Fibroblast of lung (primary cell): ENCODE results near the gene DUS1L. TPM values are rescaled to one million over a fixed set of nuclear protein-coding genes. Genes with fewer than 3 reads are reported as not detected.
A peak's percentile ranks its signal among the peaks of the same experiment; 100 is the strongest.

Source experiments
- DNase-seq, 2 donors: peaks; one replicate each; pipeline versions ENCODE4 v3.0.0 to v3.0.0-alpha.2; 2010; ENCODE audit warnings: low read depth in 2 of 2
- H2AFZ ChIP-seq: 2 replicates; pipeline ENCODE4 v1.5.1; 2012; ENCODE audit warnings: low read length, control low read depth, inconsistent platforms
- H3K27ac ChIP-seq: 2 replicates; pipeline ENCODE4 v1.5.1; 2011; ENCODE audit warnings: low read length, control low read depth; ENCODE audit not compliant: insufficient read depth
- H3K27me3 ChIP-seq: 2 replicates; pipeline ENCODE4 v1.5.1; 2011; ENCODE audit warnings: mild to moderate bottlenecking, low read length; ENCODE audit not compliant: control insufficient read depth, insufficient read depth
- H3K36me3 ChIP-seq: 2 replicates; pipeline ENCODE4 v1.5.1; 2011; ENCODE audit warnings: low read length; ENCODE audit not compliant: control insufficient read depth, insufficient read depth
- H3K4me1 ChIP-seq: 2 replicates; pipeline ENCODE4 v1.5.1; 2011; ENCODE audit warnings: low read length; ENCODE audit not compliant: control insufficient read depth, insufficient read depth; ENCODE audit errors: extremely low read depth
- H3K4me2 ChIP-seq: 2 replicates; pipeline ENCODE4 v1.5.1; 2011; ENCODE audit warnings: low read length, control low read depth; ENCODE audit not compliant: insufficient read depth; ENCODE audit errors: extremely low read depth
- H3K4me3 ChIP-seq, 4 experiments: fragments of 200-600 bp in 1 of 4; sonication (generic) in 1 of 4; replicated peaks in 1 of 4; 2 replicates each; pipeline ENCODE4 v1.5.1; 2011 to 2016; ENCODE audit warnings: low read length in 4 of 4, low read depth in 3 of 4, mild to moderate bottlenecking in 3 of 4, control low read depth in 2 of 4, inconsistent platforms in 1 of 4, mixed read lengths in 1 of 4; ENCODE audit not compliant: insufficient read depth in 1 of 4; ENCODE audit errors: control extremely low read depth in 1 of 4
- H3K79me2 ChIP-seq: 2 replicates; pipeline ENCODE4 v1.5.1; 2012; ENCODE audit warnings: mild to moderate bottlenecking, low read length, inconsistent platforms; ENCODE audit not compliant: control insufficient read depth, insufficient read depth
- H3K9ac ChIP-seq: 2 replicates; pipeline ENCODE4 v1.5.1; 2011; ENCODE audit warnings: mild to moderate bottlenecking, low read length, control low read depth; ENCODE audit not compliant: insufficient read depth
- H3K9me3 ChIP-seq: 2 replicates; pipeline ENCODE4 v1.5.1; 2012; ENCODE audit warnings: low read depth, low read length; ENCODE audit not compliant: control insufficient read depth, insufficient read depth
- H4K20me1 ChIP-seq: 2 replicates; pipeline ENCODE4 v1.5.1; 2011; ENCODE audit warnings: low read length; ENCODE audit not compliant: control insufficient read depth, insufficient read depth; ENCODE audit errors: extremely low read depth
- CTCF ChIP-seq, 2 donors: IDR thresholded peaks in 1 of 2; conservative IDR thresholded peaks in 1 of 2; 1 replicate in 1 of 2; 2 replicates in 1 of 2; pipeline ENCODE4 v1.5.1; 2011 to 2012; ENCODE audit warnings: low read length in 2 of 2, control low read depth in 1 of 2, inconsistent platforms in 1 of 2, low read depth in 1 of 2, mild to moderate bottlenecking in 1 of 2
- EZH2 ChIP-seq: IDR thresholded peaks from 2 replicates; pipeline ENCODE4 v1.5.1; 2012; ENCODE audit warnings: low read length, control low read depth, mild to moderate bottlenecking; ENCODE audit errors: missing control alignments
- polyA plus RNA-seq, 2 donors: library from polyadenylated mRNA; depleted of rRNA in 1 of 2; stranded (reverse) in 1 of 2; unstranded in 1 of 2; fragments of >200 nt; gene quantifications; 2 replicates each; pipeline ENCODE4 v1.2.1, GENCODE V29; 2011 to 2012; ENCODE audit warnings: missing spikeins in 1 of 2
- total RNA-seq: library from RNA; depleted of rRNA; stranded (reverse); fragments of >200 nt; gene quantifications from 2 replicates; pipeline ENCODE4 v1.2.1, GENCODE V29; 2014

DUS1L gene
- total and polyA plus RNA-seq, 2 donors (not counting 1 experiment from before 2014, with no cell fraction given) = 24.6 to 41.0 TPM

GRCh38 chr17:82019690-82020571 lies 45.7 kb downstream of the DUS1L start:
- H3K9ac ChIP-seq = no peak overlapping the region
- peaks cover 4% of the 10 kb centered on the region for H3K36me3 ChIP-seq
- peak; percentile 54 to 72 for TF ChIP-seq CTCF (conservative IDR thresholded peaks at IDR 0.05 in 1 of 2, IDR thresholded peaks at IDR 0.05 in 1 of 2; ENCODE audit: low read depth in 1 of 2, low read length in 2 of 2)
- TF ChIP-seq EZH2 = no peak
- H3K27ac ChIP-seq = no peak overlapping the region
- H3K4me3 ChIP-seq = no peak overlapping the region
- H3K27me3 ChIP-seq = no peaks in the 10 kb centered on the region
- DNase-seq = peak; percentile 15 to 26
- peaks cover 7% of the 10 kb centered on the region for H3K79me2 ChIP-seq
- no peak overlapping the region for H3K4me2 ChIP-seq
- H3K9me3 ChIP-seq = no peaks in the 10 kb centered on the region
- no peak overlapping the region for H2AFZ ChIP-seq
- no peaks in the 10 kb centered on the region for H4K20me1 ChIP-seq
- H3K4me1 ChIP-seq = peaks cover 13% of the 10 kb centered on the region

GRCh38 chr17:82018989-82019689 lies 46.5 kb downstream of the DUS1L start:
- DNase-seq = no peak
- no peak for TF ChIP-seq EZH2
- no peak for TF ChIP-seq CTCF (conservative IDR thresholded peaks at IDR 0.05 in 1 of 2, IDR thresholded peaks at IDR 0.05 in 1 of 2; ENCODE audit: low read depth in 1 of 2, low read length in 2 of 2)
- Histone ChIP-seq H3K27me3 (no peaks in the 10 kb centered on the region), H3K36me3 (peaks cover 4% of the 10 kb centered on the region), H3K27ac (no peak overlapping the region), H3K4me3 (no peak overlapping the region), H2AFZ (no peak overlapping the region), H4K20me1 (no peaks in the 10 kb centered on the region), H3K9me3 (no peaks in the 10 kb centered on the region), H3K4me1 (peaks cover 11% of the 10 kb centered on the region), H3K4me2 (no peak overlapping the region), H3K9ac (no peak overlapping the region), H3K79me2 (peaks cover 7% of the 10 kb centered on the region)

- Histone ChIP-seq H3K4me2 (no peak overlapping the region), H4K20me1 (no peaks in the 10 kb centered on the region), H3K9ac (no peak overlapping the region), H3K36me3 (peaks cover 4% of the 10 kb centered on the region), H3K27ac (no peak overlapping the region), H3K9me3 (no peaks in the 10 kb centered on the region), H3K4me3 (no peak overlapping the region), H3K27me3 (no peaks in the 10 kb centered on the region), H3K79me2 (peaks cover 7% of the 10 kb centered on the region), H3K4me1 (peaks cover 7% of the 10 kb centered on the region), H2AFZ (no peak overlapping the region)
- no peak for TF ChIP-seq EZH2
- TF ChIP-seq CTCF (conservative IDR thresholded peaks at IDR 0.05 in 1 of 2, IDR thresholded peaks at IDR 0.05 in 1 of 2; ENCODE audit: low read depth in 1 of 2, low read length in 2 of 2) = no peak
- DNase-seq = no peak
These were observed 47.2 kb downstream of the DUS1L start for GRCh38 chr17:82018152-82018988.
